ENCODE results near the gene F8A1. TPM values are rescaled to one million over a fixed set of nuclear protein-coding genes. Genes with fewer than 3 reads are reported as not detected.

F8A1 gene
- polyA plus RNA-seq, 1 donor, result 14.7 TPM

Other genes with a start within 250 kb of the F8A1 start
- not detected for gene CTAG2, start 232.8 kb upstream of the F8A1 start, polyA plus RNA-seq
- gene GAB3, start 135.3 kb upstream of the F8A1 start, polyA plus RNA-seq, result 3.2 TPM
- 55.9 TPM for gene DKC1, start 123.5 kb upstream of the F8A1 start, polyA plus RNA-seq
- 86.4 TPM for gene MPP1, start 80.9 kb upstream of the F8A1 start, polyA plus RNA-seq
- not detected for gene SMIM9, start 51.7 kb upstream of the F8A1 start, polyA plus RNA-seq
- 2.9 TPM for gene F8, start 136.4 kb downstream of the F8A1 start, polyA plus RNA-seq
- 94.9 TPM for gene FUNDC2, start 140.5 kb downstream of the F8A1 start, polyA plus RNA-seq
- 9.1 TPM for gene CMC4, start 184.8 kb downstream of the F8A1 start, polyA plus RNA-seq
- 15.2 TPM for gene MTCP1, start 184.8 kb downstream of the F8A1 start, polyA plus RNA-seq
- 26.0 TPM for gene BRCC3, start 185.2 kb downstream of the F8A1 start, polyA plus RNA-seq